HEK293T (cell line): Measurements from ENCODE around the gene THEMIS2.

Source experiments
- ARNT ChIP-seq: fragments of 450-650 bp; IDR thresholded peaks from 2 replicates; pipeline ENCODE4 v1.6.1; 2017; ENCODE audit warnings: mild to moderate bottlenecking
- FOXA1 ChIP-seq: fragments of 450-650 bp; IDR thresholded peaks from 2 replicates; pipeline ENCODE4 v1.6.1; 2016; ENCODE audit warnings: mild to moderate bottlenecking
- FOXM1 ChIP-seq: fragments of 450-650 bp; IDR thresholded peaks from 2 replicates; pipeline ENCODE4 v1.6.1; 2017; ENCODE audit warnings: mild to moderate bottlenecking, borderline replicate concordance
- SP1 ChIP-seq: fragments of 450-650 bp; IDR thresholded peaks from 2 replicates; pipeline ENCODE4 v1.6.1; 2017
- SUZ12 ChIP-seq: fragments of 450-650 bp; IDR thresholded peaks from 2 replicates; pipeline ENCODE4 v1.6.1; 2016; ENCODE audit warnings: mild to moderate bottlenecking
- TARDBP ChIP-seq: fragments of 450-650 bp; IDR thresholded peaks from 2 replicates; pipeline ENCODE4 v1.6.1; 2016
- ZNF384 ChIP-seq: fragments of 450-650 bp; IDR thresholded peaks from 2 replicates; pipeline ENCODE4 v1.6.1; 2016

DNA sequence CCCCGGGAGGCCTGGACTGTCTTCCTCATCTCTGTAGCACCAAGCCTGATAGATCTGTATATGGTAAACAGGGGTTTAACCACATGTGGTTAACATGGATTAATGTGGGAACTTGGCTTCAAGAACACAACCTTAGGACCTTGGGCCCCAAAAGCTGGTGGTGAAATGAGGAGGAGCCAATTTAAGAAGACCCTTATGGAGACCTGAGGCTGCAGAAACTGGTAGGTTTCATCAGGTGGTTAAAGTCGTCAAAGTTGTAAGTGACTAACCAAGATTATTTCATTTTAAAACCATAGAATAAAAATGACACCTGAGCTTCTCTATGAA is 14.0 kb downstream of the THEMIS2 start:
- TF ChIP-seq FOXM1 (no peak), SUZ12 (no peak), SP1 (no peak), FOXA1 (no peak), ARNT (no peak), ZNF384 (no peak), TARDBP (no peak)
